SU-DHL-6 (cell line): ENCODE results near the gene KCNC3.

ENCODE experiments used
- H2AFZ ChIP-seq: fragments of 200-600 bp; sonication (generic); 2 replicates; pipeline ENCODE4 v1.6.1; 2014; ENCODE audit warnings: low read depth, mild to moderate bottlenecking, moderate library complexity, mixed read lengths, antibody characterized with exemption, low read length; ENCODE audit not compliant: severe bottlenecking
- H3F3A ChIP-seq: fragments of 200-600 bp; shearing (Covaris generic); 2 replicates; pipeline ENCODE4 v1.6.0; 2016; ENCODE audit warnings: antibody characterized with exemption, mild to moderate bottlenecking; ENCODE audit not compliant: insufficient read depth
- H3K27ac ChIP-seq: fragments of 200-600 bp; sonication (generic); 2 replicates; pipeline ENCODE4 v1.5.1; 2016; ENCODE audit warnings: low read depth, mild to moderate bottlenecking, low read length, moderate library complexity, mixed read lengths
- H3K27me3 ChIP-seq: fragments of 200-600 bp; sonication (generic), shearing (Covaris generic); 2 replicates; pipeline ENCODE4 v1.6.0; 2014; ENCODE audit warnings: mild to moderate bottlenecking, low read length
- H3K36me3 ChIP-seq: fragments of 200-600 bp; sonication (generic); 2 replicates; pipeline ENCODE4 v1.6.1; 2014; ENCODE audit warnings: mild to moderate bottlenecking, low read length, mixed read lengths
- H3K4me2 ChIP-seq: fragments of 300-600, 200-600 bp; shearing (Covaris generic), sonication (generic); 2 replicates; pipeline ENCODE4 v1.6.0; 2014; ENCODE audit warnings: low read length, low read depth, mild to moderate bottlenecking; ENCODE audit not compliant: poor library complexity, severe bottlenecking
- H3K4me3 ChIP-seq: fragments of 200-600 bp; sonication (generic); 2 replicates; pipeline ENCODE4 v1.5.1; 2014; ENCODE audit warnings: antibody characterized with exemption, low read length, mild to moderate bottlenecking, mixed read lengths; ENCODE audit not compliant: insufficient read depth, poor library complexity, severe bottlenecking
- H3K79me2 ChIP-seq: fragments of 200-600 bp; sonication (generic); 2 replicates; pipeline ENCODE4 v1.6.1; 2014; ENCODE audit warnings: mild to moderate bottlenecking, low read length, moderate library complexity; ENCODE audit not compliant: insufficient read depth
- H3K9ac ChIP-seq: fragments of 200-600 bp; sonication (generic); 2 replicates; pipeline ENCODE4 v1.7.0; 2014; ENCODE audit warnings: mild to moderate bottlenecking, low read length
- H3K9me2 ChIP-seq: fragments of 200-600 bp; sonication (generic); replicated peaks from 2 replicates; pipeline ENCODE4 v1.6.1; 2014; ENCODE audit warnings: low read length; ENCODE audit not compliant: insufficient read depth
- H3K9me3 ChIP-seq: fragments of 200-600 bp; sonication (generic); 2 replicates; pipeline ENCODE4 v1.6.1; 2014; ENCODE audit warnings: low read length, mixed read lengths; ENCODE audit not compliant: insufficient read depth
- H4K20me1 ChIP-seq: fragments of 200-600 bp; sonication (generic); 2 replicates; pipeline ENCODE4 v1.6.1; 2014; ENCODE audit warnings: low read depth, mild to moderate bottlenecking, antibody characterized with exemption, low read length, moderate library complexity, mixed read lengths
- EZH2phosphoT487 ChIP-seq: fragments of 200-600 bp; sonication (generic), shearing (Covaris generic); conservative IDR thresholded peaks from 2 replicates; pipeline ENCODE4 v1.6.1; 2018; ENCODE audit warnings: mild to moderate bottlenecking, antibody characterized with exemption, low read length, moderate library complexity, mixed read lengths
- TF ChIP-seq, protein P1 (sequence below): fragments of 200-600 bp; sonication (generic); IDR thresholded peaks from one replicate; pipeline ENCODE4 v1.5.1; 2017; ENCODE audit warnings: antibody characterized with exemption, mild to moderate bottlenecking, low read length, moderate library complexity; ENCODE audit not compliant: insufficient read depth, poor library complexity, severe bottlenecking

Gene KCNC3

DNA sequence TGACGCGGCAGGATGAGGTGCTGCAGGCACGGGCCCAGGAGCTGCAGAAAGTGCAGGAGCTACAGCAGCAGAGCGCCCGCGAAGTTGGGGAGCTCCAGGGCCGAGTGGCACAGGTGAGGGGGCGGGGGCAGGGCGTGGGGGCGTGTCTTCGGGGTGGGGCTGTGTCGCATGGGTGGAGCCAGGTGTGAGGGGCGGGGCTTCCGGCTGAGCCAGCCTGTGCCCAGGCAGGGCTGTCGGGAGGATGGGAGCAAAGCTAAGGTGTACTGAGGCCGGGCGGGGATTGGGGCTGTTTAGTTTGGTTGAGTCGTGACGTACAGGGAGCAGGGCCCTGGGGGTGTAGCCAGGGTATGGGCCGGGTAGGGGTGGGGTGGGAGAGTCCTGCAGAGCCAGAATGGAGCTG is 62.3 kb downstream of the KCNC3 start:
- Histone ChIP-seq H3K4me3 (no peak overlapping the region), H3K79me2 (no peaks in the 10 kb centered on the region), H3K9me3 (no peaks in the 10 kb centered on the region), H3K9me2 (no peaks in the 10 kb centered on the region), H3F3A (no peaks in the 10 kb centered on the region), H3K4me2 (no peak overlapping the region), H4K20me1 (no peaks in the 10 kb centered on the region), H3K27me3 (no peaks in the 10 kb centered on the region), H2AFZ (no peak overlapping the region), H3K36me3 (no peaks in the 10 kb centered on the region), H3K27ac (no peak overlapping the region), H3K9ac (no peak overlapping the region)
- TF ChIP-seq, protein P1, sequence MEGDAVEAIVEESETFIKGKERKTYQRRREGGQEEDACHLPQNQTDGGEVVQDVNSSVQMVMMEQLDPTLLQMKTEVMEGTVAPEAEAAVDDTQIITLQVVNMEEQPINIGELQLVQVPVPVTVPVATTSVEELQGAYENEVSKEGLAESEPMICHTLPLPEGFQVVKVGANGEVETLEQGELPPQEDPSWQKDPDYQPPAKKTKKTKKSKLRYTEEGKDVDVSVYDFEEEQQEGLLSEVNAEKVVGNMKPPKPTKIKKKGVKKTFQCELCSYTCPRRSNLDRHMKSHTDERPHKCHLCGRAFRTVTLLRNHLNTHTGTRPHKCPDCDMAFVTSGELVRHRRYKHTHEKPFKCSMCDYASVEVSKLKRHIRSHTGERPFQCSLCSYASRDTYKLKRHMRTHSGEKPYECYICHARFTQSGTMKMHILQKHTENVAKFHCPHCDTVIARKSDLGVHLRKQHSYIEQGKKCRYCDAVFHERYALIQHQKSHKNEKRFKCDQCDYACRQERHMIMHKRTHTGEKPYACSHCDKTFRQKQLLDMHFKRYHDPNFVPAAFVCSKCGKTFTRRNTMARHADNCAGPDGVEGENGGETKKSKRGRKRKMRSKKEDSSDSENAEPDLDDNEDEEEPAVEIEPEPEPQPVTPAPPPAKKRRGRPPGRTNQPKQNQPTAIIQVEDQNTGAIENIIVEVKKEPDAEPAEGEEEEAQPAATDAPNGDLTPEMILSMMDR = no peak

DNA sequence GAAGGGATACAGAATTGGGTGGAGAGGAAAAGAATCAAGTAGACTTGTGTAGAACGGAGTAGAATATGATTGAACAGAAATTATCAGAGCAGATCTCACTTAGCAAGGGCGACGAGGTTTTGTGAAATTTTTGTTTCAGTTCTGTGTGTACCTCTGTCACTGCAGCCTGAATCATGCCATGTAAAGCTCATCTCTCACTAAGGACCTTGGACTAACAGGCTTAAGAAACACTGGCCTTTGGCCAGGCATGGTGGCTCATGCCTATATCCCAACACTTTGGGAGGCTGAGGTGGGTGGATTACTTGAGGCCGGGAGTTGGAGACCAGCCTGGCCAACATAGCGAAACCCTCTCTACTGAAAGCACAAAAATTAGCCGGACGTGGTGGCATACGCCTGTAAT is 63.1 kb downstream of the KCNC3 start:
- H3K27me3 ChIP-seq = no peaks in the 10 kb centered on the region
- no peak overlapping the region for H3K4me2 ChIP-seq
- H3K79me2 ChIP-seq = no peaks in the 10 kb centered on the region
- H3F3A ChIP-seq = no peaks in the 10 kb centered on the region
- no peak overlapping the region for H3K27ac ChIP-seq
- H3K36me3 ChIP-seq = no peaks in the 10 kb centered on the region
- no peaks in the 10 kb centered on the region for H4K20me1 ChIP-seq
- H2AFZ ChIP-seq = no peak overlapping the region
- no peaks in the 10 kb centered on the region for H3K9me3 ChIP-seq
- H3K4me3 ChIP-seq = no peak overlapping the region
- H3K9me2 ChIP-seq = no peaks in the 10 kb centered on the region
- H3K9ac ChIP-seq = no peak overlapping the region
- TF ChIP-seq EZH2phosphoT487 = no peak
- TF ChIP-seq, protein P1 = no peak

DNA sequence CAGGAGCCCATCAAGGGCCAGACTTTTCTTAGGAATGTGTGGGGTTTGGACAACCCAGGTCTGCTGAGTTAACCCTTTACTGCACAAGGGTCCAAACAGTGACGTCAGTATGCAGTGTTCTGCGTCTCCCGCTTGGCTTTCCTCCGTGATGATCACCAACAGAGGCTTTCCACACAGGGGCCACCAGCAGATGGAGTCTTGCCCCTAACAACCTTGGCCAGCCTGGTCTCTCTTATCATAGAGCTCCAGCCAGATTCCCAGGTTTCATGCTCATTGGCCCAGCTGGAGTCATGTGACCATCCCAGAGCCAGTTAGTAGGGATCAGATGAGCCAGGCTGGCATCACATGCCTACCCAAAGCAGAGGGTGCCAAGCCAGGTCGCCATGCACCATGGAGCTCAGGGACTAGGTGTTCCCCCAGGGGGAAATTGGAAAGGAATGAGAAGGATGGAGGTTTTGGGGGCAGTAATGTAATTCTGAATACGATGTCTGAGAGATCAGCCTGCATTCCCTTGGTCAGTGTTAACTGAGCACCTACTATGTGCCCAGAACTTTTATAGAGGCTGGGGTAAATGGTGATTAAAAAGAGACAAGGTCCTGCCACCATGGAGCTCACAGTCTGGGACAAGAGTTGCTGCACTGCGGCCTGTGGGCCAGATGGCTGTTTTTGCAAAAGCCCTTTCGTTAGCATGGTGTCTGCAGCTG is 64.5 kb downstream of the KCNC3 start:
- Histone ChIP-seq H3K27me3 (no peaks in the 10 kb centered on the region), H3K4me3 (no peak overlapping the region), H3K9me3 (no peaks in the 10 kb centered on the region), H3K4me2 (no peak overlapping the region), H3K9me2 (no peaks in the 10 kb centered on the region), H3K27ac (no peak overlapping the region), H3K79me2 (no peaks in the 10 kb centered on the region), H4K20me1 (no peaks in the 10 kb centered on the region), H3K9ac (no peak overlapping the region), H3K36me3 (no peaks in the 10 kb centered on the region), H3F3A (no peaks in the 10 kb centered on the region), H2AFZ (no peak overlapping the region)
- TF ChIP-seq, protein P1 = no peak
- TF ChIP-seq EZH2phosphoT487 = no peak
